HG03066 (cell line): ENCODE data around the gene RERE.

ENCODE experiments used
- ATAC-seq: cut with Tn5 transposase; IDR thresholded peaks from one replicate; pipeline ENCODE4 v1.9.1; 2021; ENCODE audit warnings: low read depth; ENCODE audit not compliant: unreplicated experiment

The RERE gene

DNA sequence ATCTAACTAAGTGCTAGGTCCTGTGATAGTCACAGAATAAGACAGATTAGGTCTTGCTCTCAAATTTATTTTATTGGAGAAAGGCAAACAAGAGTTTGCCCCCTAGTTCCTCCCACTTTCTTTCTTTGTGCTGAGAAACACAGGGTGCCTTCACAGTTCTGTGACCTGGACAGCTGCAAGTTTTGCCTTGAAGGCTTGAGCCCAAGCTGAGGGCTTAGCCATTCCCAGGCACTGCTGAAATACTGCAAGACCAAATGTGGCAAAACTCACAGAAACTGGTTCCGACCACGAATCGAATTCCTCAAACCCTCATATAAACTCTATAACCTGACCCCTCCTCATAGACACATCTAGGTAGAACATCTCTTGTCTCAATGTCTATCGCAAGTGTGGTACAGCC lies 227.9 kb downstream of the RERE start:
- ATAC-seq, result no peak

DNA sequence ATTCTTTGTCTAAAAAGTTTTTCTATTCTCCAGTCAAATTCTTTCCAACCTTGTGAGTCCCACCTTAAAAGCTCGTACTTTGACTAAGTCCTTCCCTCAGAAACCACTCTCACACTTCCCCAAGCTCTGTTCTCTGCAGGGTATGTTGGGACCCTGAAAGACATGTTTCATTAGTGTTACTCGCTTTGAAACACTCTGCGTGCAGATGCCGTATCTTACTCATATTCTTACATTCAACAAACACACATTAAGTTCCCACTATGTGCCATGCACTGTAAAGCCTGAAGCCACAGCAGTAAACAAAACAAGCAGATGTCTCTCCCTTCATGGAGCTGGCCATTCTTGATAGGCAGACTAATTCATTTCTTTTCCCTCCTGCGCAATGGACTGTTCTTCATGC lies 229.7 kb downstream of the RERE start:
- ATAC-seq, result no peak

DNA sequence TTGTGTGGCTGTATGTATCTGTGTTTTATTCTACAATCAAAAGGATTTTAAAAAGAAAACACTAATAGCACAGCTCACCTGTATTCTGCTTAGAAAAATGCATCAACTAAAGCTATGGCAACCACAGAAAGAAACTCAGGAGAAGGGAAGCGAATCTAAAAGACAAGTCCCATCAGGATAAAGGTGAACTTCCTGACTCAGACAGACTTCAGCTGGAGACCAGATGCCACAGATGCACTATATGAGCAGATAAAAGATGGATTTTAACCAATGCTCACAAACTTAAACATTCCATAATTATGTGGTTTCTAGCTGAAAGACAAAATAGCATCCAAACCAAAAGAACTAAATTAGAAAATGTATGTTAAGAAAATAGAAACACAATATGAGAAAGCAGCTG lies 231.0 kb downstream of the RERE start:
- no peak for ATAC-seq

DNA sequence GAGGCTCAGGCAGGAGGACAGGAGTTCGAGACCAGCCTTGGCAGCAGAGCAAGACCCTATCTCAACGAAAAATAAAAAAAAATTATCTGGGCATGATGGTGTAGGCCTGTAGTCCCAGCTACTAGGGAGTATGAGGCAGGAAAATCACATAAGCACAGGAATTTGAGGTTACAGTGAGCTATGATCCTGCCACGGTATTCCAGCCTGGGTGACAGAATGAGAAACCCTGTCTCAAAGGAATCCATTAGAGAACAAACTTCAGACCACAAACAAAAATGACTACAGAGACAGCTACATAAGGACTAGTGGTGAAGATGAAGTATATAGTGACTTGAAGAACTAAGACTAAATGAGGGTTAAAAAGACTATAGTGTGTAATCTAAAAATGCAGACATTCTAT lies 233.1 kb downstream of the RERE start:
- no peak for ATAC-seq

DNA sequence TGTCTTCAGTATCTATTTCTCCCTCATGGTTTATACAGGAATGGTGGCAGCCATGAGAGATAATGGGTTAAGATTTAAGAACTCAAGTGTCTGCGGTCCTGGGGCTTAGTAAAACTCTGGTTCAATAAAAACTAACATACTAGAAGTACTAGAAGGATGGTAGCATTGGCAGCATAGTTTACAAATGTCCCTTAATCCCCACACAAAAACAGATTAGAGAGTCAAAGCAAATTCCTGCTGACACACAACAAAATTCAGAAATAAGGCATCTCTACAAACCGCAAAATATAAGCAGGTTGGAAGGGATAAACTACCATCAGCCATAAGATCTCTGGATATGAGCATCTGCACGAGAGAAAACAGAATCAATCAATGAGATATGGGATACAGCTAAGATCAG lies 234.4 kb downstream of the RERE start:
- ATAC-seq, result no peak

DNA sequence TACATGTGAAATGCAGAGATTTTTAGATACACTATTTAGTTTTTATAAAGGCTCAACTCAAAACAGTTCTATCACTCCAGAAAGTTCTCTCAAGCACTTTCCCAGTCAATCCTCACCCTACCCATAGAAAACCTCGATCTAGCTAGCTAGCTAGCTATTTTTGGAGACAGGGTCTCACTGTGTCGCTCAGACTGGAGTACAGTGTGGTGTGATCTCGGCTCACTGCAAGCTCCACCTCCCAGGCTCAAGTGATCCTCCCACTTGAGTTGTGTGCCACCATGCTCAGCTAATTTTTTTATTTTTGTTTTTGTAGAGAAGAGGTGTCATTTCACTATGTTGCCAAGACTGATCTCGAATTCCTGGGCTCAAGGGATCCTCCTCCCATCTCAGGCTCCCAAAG lies 236.9 kb downstream of the RERE start:
- no peak for ATAC-seq

DNA sequence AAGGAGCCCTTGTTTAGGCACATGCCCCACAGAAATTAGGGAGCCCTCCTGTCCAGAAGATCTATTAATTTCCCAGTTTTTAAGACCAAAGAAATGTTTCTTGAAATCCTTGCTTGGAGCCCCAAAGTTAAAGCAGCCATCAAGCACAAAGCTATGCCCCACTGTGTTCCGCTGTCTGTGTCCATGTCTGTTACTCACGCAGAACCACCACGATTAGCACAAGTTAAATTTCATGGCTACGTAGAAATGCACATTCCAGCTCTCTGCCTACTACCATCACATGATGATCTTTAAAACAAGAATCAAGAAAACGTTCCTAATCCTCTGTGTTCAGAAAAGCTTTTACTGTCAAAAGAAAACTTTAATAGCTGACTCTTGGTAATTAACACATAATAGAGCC lies 238.5 kb downstream of the RERE start:
- ATAC-seq, result no peak

DNA sequence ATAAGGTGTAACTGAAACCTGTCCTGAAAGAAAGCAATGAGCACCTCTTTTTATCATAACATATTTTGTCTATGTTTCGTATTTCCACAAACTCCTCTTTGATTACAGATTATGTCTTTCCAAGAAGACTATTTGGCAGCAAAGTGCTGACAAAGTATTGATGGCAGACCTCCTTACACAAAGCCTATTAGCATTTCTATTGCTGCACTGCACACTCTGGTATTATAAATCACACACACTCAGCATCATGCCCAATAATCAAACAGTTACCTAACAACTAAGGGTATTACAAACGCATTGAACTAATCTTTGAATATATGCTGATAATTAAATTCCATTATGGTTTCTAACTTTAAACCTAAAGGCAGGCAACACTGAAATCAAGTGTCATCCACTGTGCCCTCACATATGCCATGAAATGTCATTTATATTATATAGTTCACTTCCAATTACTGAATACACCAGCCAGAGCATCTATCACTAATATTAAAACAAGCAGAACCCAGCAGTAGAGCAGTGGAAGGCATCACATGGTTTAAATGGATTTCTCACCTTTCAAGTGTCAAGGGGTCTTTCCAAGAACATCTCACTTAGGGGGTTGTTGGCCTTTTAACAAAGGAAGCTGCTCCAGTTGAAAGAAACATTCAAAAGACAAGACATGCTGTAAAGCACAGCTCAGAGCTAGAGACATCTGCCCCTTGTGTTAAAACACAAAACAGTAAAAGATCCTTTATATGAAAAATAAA lies 239.1 kb downstream of the RERE start:
- ATAC-seq, result no peak

DNA sequence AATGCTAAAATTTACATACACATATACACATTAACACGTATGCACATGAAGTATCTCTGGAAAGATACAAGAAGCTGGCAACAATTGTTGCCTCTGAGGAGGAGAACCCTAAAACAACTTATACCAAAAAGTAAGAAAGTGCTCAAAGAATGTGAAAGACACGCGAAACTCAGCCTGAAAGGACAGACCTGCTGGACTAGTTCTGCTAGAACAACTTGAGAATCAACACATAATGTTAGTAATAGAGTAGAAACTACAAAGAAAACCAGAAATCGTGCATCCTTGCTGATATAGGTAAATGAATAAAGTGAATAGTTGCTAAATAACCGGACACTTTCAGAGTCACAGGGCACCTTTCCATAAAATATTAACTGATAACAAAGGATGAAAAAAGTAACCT lies 242.5 kb downstream of the RERE start:
- no peak for ATAC-seq

DNA sequence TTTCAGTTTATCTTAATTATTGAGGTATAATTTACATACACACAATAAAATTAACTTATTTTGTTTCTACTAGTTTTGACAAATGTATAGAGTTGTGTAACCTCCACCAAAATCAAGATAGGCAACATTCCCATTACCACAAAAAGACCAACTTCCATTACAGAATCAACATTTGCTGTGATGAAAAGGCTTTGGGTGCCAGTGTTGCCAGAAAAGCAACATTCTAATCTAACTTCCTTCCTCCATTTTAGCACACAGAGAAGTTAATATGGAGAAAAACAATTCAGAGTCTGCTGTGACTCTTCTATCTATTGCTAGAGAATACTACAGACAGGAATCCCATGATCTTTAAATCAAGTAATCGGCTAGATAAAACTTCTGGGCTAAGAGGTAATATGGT lies 245.3 kb downstream of the RERE start:
- ATAC-seq, result no peak

DNA sequence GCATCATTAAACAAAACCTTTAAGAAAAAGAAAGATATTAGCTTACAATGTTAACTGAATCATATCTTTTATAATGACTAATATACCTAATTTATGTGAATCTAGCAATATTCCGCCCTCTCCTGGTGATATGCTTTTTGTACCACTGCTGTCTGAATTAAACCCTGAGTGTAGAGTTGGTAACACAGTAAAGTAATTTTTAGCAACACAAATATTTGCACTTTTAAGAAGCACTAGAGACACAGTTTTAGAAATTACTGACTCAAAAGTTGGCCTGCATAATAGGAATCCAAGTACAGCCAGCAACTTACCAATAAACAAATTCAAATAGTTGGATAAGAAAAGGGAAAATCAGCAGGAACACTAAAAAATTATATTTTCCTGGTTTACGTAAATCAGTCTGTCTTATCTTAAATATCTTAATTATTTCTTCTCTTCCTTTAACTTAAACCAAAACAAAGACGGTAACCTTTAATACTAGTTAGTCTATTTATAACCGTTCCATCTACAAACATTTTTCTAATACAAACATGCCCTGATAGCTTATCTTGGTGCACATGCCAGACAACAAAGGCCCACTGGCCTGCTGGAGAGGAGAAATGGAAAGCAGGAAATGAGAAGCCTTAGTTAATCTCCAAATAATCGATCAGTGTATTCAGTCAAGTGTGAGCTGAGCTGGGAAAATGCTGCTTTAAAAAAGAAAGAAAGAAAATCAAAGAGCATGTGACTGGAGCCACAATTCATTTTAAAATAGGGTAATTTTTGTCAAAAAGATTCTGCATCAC lies 246.0 kb downstream of the RERE start:
- no peak for ATAC-seq

DNA sequence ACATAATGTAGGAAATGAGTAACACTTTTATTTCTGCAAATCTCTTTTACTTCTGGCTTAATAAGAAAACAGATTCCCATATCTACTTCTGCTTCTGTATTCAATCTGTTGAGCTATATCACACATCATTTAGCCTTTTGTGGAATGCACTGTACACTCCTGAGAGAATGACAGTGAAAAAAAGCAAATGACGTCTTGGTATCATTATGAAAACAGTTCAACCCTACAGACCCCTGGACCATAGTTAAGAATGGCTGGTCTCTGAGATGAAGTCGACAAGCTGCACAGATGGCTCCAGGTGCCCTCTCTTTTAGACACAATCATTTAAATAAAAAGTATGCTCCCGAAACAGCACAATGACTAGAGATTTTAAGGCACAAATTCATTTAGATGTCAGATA lies 247.0 kb downstream of the RERE start:
- no peak for ATAC-seq

DNA sequence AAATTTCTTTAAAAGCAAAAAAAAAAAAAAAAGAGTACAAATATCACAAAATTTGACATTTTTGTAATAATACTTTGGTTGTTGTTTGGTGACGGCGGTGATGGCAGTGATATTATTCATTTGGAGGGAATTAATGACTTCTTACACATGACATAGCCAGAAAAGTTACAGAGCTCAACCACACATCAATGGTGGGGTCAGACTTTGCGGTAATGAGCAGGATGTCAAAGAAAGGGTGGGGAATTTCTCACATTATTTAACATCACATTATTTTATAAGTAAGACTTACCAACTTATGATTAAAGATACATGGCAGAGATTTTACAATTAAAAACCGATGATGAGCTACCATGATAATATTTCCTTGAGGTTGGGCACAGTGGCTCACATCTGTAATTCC lies 248.2 kb downstream of the RERE start:
- ATAC-seq, result no peak

DNA sequence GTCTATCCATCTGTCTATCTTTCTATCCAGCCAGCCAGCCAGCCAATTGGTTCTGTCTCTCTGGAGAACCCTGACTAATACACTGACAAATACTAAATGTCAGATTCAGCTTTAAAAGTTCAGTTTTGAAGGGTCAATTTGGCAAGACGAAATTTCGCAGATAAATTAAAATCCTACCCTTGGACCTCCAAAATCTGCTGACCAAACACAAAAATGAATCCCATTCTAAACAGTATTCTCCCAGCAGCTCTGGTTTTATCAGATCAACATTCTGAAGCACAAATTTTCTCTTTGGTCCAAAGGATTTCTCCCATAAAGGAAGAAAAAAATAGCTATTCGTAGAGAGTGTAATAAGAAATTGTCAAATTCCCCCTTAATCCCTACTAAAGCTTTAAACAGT lies 248.6 kb downstream of the RERE start:
- no peak for ATAC-seq

DNA sequence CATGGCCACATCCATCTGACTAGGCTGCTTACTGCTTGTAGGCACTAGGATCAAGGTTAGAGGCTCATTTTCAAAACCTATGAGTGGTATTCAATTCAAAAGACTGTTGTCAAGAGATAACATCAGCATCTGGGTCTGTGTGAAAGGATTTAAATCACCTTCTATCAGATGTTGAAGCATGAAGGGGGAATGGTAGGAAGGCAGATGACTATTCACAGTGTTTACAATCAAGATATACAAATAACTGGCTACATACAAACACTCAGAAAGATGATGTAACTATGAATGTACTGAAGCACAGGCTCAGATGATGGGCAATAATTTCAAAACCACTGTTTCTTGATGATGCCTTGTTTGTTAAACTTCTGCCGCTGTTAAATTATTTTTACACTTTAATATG lies 250.3 kb downstream of the RERE start:
- ATAC-seq, result no peak

DNA sequence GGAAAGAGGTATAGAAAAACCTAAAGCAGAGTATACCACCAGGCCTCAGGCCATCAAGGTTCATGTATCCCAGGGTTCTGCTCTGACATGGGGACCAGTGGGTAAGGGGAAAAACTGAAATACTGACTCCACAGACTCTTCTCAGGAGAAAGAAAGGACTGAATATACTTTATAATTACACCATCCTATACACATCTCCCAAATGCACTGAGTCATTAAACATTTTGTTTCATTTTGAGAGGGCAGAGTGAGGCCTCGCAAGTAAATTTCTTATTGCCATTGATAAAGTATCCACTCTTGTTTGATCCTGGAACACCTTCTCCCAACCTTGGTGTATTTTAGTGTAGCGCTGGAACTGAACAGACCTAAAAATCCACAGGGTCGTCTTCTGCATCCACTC lies 251.6 kb downstream of the RERE start:
- no peak for ATAC-seq

DNA sequence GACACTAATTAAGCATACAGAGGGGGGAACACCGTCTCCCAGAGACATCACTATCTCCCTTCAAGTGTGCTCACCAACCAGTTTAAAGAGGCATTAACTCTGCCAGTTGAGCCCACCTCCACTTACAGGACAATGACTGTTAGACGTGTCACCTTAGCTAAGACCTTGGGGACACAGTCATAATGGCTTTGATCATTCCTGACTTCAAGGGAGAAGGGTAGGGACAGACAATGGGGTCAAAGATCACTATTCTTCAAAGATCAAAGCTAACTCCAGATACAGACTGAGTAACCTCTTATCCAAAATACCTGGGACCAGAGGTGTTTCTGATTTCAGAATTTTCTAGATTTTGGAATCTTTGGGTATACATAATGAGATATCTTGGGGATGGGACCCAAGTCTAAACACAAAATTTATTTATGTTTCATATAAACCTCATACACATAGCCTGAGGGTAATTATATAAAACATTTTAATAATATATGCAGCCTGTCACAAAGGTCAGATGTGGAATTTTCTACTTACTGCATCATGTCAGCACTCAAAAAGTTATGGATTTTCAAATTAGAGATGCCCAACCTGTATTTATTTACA lies 253.4 kb downstream of the RERE start:
- ATAC-seq, result no peak

DNA sequence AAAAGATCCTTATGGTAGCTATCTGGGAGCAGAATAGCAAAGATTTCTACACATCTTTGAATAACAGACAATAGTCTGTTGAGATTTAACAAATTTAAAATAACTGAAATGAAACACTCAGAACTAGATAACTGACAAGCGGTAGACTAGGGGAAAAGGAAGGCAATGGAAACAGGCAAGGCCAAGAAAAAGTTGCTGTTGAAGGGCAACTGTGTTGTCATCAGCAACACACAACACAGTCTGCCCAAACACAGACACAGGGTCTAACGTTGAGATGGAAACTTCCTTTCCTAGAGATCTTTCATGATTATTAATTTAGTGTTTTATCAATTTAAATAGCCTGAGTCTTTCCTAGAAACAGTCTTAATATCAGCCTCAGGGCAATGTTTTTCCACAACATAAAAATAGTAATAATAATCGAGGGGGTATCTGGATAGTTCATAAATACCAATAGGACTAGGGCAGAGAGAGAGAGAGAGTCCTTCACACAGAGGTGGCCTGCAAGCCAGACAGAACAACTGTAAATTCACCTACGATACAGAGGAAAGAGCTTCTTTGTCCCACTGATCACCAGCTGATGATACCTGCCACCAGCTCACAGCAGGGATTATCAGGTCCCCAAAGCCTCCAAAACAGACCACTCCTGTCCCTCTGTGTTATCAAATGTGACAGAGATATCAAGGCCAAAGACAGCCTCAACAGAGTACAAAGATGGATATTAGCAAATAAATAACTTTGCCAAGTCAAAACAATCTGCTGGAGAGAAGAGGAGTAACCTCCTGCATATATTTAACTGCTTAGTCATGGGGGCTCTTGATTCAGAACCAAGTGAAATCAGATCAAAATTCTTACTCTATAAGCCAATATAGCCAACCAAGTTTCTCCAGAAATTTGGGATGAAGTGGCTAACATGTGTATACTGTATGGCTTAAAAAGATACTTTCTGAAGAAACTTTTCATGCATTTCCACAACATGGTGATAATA lies 254.3 kb downstream of the RERE start:
- ATAC-seq, result no peak

DNA sequence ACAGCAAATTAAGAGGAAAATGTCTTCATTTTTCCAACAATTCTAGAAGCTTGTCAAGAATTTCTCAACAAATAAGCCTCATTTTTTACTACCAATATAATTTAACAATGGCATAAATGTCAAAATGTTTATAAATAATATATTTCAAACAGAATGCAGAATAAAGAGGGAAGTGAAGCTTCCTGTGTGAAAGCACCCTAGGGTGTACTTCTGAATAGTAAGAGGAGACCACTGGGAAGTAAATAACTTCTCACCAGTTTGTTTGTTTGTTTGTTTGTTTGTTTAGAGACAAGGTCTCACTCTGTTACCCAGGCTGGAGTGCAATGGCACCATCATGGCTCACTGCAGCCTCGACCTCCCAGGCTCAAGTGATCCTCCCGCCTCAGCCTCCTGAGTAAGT lies 255.2 kb downstream of the RERE start:
- ATAC-seq, result no peak

DNA sequence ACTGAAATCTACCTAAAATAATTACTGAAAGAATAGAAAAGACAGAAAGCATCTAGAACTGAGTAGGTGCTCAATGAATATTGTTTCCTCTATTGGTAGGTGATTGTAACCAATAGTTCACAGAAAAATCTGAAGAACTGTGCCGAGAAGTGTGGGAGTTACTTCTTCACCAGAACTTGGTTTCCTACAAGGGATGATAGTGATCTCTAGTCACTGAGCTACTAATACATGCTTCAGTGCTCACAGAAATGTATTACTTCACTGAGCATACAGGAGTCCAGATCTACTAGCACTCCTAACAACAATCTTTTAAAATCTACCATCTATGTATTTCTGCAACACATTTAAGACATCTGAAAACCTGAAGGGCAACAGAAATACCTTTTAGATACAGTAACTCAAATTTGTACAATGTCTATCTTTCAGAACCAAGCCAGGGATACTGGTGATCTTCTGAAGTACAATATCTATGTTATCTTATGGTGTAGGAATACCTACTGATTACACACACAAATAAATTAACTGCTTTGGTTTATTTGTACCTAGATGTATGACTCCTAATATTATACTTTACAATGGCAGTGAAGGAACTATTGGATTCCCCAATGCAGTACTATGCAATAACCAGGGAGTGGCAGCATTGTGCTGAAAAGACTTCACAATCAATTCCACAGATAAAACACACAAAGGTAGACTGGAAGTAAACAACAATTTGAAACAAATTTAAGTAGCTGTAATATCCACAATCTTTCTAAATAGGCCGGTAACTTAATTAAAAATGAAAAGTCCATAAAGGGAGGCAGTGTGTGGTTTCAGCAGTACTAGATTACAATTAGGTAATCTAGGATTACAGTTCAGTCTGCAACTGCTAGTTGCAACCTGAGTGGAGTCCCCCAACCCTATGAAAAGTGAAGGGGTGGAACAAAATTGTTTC lies 256.6 kb downstream of the RERE start:
- no peak for ATAC-seq
